ENCODE data around the gene SAMD13. TPM values are rescaled to one million over a fixed set of nuclear protein-coding genes. Genes with fewer than 3 reads are reported as not detected.

The SAMD13 gene
- total and polyA plus RNA-seq, 2 donors (not counting 3 experiments of a cell fraction or from before 2014, with no cell fraction given), result 1.2 to 4.8 TPM

GRCh38 chr1:84283381-84283780 lies 18.1 kb upstream of the SAMD13 start:
- no peak for DNase-seq (ENCODE audit: low read depth, low spot score)
- Histone ChIP-seq H3K36me3 (ENCODE audit: control insufficient read depth in 2 of 2, extremely low read depth in 1 of 2, insufficient read depth in 2 of 2, low read length in 2 of 2) (no peaks in the 10 kb centered on the region), H3K27me3 (ENCODE audit: control insufficient read depth in 2 of 2, insufficient read depth in 2 of 2, low read length in 2 of 2) (no peaks in the 10 kb centered on the region), H3K9ac (replicated peaks; ENCODE audit: extremely low read depth, insufficient read depth, low read length) (no peak overlapping the region), H3K4me1 (ENCODE audit: control insufficient read depth, extremely low read depth, insufficient read depth, low read length) (no peaks in the 10 kb centered on the region), H3K4me2 (ENCODE audit: insufficient read depth, low read length) (no peak overlapping the region), H3K79me2 (ENCODE audit: control insufficient read depth, insufficient read depth, low read length) (no peaks in the 10 kb centered on the region), H3K9me3 (replicated peaks; ENCODE audit: control insufficient read depth, insufficient read depth, low read length) (no peaks in the 10 kb centered on the region), H4K20me1 (replicated peaks; ENCODE audit: control insufficient read depth, extremely low read depth, insufficient read depth, low read length) (no peaks in the 10 kb centered on the region), H2AFZ (ENCODE audit: low read depth, low read length) (no peak overlapping the region), H3K27ac (ENCODE audit: insufficient read depth, low read depth, low read length) (no peak overlapping the region), H3K4me3 (replicated peaks in 1 of 3; ENCODE audit: insufficient read depth in 1 of 3, low read depth in 1 of 3, low read length in 3 of 3) (no peak overlapping the region), H3K9me1 (replicated peaks; ENCODE audit: control insufficient read depth, extremely low read depth, insufficient read depth, low read length) (no peaks in the 10 kb centered on the region)
- BruUV-seq (replicated peaks), result no TSS peak
- POLR2A ChIA-PET, result no interaction called here
- intact Hi-C loops (cut with micrococcal nuclease), result no loop called here
- TF ChIP-seq JUN (IDR thresholded peaks at IDR 0.05; ENCODE audit: borderline replicate concordance, insufficient read depth, insufficient read length, low read depth) (no peak), POLR2A (IDR thresholded peaks at IDR 0.05; ENCODE audit: low read depth, low read length) (no peak), CTCF (IDR thresholded peaks at IDR 0.05; ENCODE audit: extremely low read depth in 1 of 2, insufficient read depth in 1 of 2, low read depth in 1 of 2, low read length in 2 of 2) (no peak), GATA2 (IDR thresholded peaks at IDR 0.05; ENCODE audit: insufficient read depth, insufficient read length, low read depth, low read length) (no peak), MYC (IDR thresholded peaks at IDR 0.05; ENCODE audit: low read depth, low read length) (no peak), POLR2AphosphoS5 (IDR thresholded peaks at IDR 0.05; ENCODE audit: insufficient read depth, low read depth, low read length) (no peak), EZH2 (IDR thresholded peaks at IDR 0.05; ENCODE audit: borderline replicate concordance, low read depth, low read length, severe bottlenecking) (no peak), MAX (IDR thresholded peaks at IDR 0.05; ENCODE audit: insufficient read depth, insufficient read length) (no peak), FOS (IDR thresholded peaks at IDR 0.05; ENCODE audit: borderline replicate concordance, insufficient read depth, low read length) (no peak)
- dilution Hi-C loops (cut with MboI; ENCODE audit: extremely low pct_ligation_motif_present, low sequenced_read_pairs), result no loop called here
- CTCF ChIA-PET, result interaction anchor here (0.8 kb wide), 1 partner anchor 139 kb away, joined by 3 read pairs; the partner anchor contains the start of gene PRKACB
- no peak for FAIRE-seq

Data from endothelial cell of umbilical vein (primary cell).